ENCODE data around the gene MRGPRE.

DNA sequence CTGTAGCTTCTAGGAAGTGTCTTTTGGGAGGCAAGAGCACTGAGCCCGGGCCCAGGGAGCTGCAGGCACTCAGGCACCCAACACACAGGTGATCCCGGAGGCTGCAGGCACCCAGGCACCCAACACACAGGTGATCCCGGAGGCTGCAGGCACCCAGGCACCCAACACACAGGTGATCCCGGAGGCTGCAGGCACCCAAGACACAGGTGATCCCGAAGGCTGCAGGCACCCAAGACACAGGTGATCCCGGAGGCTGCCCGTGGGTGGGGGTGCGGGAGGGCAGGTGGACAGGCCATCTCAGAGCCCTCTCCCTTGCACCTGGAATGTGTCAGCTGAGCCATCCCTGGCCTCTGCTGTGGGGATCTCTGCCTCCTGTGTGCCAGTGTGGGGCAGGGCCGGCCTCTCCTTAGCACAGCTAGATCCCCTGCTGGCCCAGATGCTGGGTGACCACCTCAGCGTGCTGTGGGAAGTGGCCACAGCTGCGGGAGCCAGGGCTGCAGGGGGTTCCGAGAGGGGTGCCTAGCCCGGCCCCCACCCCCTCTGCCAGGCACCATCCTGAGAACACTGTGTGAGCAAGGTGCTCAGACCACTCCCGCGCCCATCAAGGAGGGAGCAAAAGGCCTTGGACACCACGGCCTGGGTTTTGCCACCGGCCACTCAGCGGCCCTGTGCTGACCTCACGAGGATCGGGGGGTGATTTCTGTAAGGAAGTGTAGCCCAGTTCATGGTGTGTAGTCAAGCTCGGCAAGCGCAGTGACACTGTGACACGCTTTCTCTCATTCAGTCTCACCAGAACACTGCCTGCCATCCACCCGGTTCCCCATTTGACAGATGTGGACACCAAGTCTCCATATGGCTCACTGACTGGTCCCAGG lies 27.8 kb downstream of the MRGPRE start:
- TF ChIP-seq, protein P1, sequence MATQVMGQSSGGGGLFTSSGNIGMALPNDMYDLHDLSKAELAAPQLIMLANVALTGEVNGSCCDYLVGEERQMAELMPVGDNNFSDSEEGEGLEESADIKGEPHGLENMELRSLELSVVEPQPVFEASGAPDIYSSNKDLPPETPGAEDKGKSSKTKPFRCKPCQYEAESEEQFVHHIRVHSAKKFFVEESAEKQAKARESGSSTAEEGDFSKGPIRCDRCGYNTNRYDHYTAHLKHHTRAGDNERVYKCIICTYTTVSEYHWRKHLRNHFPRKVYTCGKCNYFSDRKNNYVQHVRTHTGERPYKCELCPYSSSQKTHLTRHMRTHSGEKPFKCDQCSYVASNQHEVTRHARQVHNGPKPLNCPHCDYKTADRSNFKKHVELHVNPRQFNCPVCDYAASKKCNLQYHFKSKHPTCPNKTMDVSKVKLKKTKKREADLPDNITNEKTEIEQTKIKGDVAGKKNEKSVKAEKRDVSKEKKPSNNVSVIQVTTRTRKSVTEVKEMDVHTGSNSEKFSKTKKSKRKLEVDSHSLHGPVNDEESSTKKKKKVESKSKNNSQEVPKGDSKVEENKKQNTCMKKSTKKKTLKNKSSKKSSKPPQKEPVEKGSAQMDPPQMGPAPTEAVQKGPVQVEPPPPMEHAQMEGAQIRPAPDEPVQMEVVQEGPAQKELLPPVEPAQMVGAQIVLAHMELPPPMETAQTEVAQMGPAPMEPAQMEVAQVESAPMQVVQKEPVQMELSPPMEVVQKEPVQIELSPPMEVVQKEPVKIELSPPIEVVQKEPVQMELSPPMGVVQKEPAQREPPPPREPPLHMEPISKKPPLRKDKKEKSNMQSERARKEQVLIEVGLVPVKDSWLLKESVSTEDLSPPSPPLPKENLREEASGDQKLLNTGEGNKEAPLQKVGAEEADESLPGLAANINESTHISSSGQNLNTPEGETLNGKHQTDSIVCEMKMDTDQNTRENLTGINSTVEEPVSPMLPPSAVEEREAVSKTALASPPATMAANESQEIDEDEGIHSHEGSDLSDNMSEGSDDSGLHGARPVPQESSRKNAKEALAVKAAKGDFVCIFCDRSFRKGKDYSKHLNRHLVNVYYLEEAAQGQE (IDR thresholded peaks at IDR 0.05; ENCODE audit: low read depth) = no peak
- no peak for TF ChIP-seq CREB1 (IDR thresholded peaks at IDR 0.05; ENCODE audit: low read depth)
- no peak for TF ChIP-seq YY1 (IDR thresholded peaks at IDR 0.05; ENCODE audit: low read depth)
